Measurements from ENCODE around the gene MRPL2. TPM values are rescaled to one million over a fixed set of nuclear protein-coding genes. Genes with fewer than 3 reads are reported as not detected.
"Not testable (repeated sequence)": the region's sequence is repeated elsewhere in the genome, so short reads cannot be mapped to it uniquely, and the experiment has no call there.

MRPL2 gene
- total RNA-seq, 1 experiment from 2014 or later, result 125 TPM

DNA sequence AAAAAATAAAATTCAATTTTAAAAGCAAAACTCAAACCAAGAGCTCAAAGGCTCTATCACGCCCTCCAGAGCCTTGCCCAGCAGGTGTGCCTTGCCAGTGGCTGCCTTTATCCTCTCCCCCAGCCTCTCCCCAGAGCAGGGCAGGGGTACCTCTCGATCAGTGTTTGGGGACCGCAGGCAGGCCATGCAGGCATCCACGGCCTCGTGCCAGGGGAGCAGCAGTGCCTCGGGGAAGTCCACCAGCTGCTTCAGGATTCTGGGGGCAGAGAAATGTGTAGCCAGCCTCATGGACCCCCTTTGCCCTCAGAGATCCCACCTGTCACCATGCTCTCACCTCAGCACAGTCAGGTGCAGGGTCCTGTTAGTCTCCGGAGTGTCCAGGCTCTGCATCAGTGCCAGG, 11.2 kb downstream of the MRPL2 start:
- CTCF ChIA-PET, result interaction anchor here (0.6 kb wide), 1 partner anchor 15 kb away, joined by 3 read pairs; no protein-coding TSS in a partner anchor
- Mint-ChIP-seq H3K9me3 (ENCODE audit: low read depth, unreplicated experiment) (no peaks in the 10 kb centered on the region), H3K27ac (ENCODE audit: unreplicated experiment) (no peak overlapping the region), H3K4me1 (ENCODE audit: low read depth, unreplicated experiment) (peaks cover 10% of the 10 kb centered on the region), H3K36me3 (ENCODE audit: insufficient read depth, unreplicated experiment) (peaks cover 46% of the 10 kb centered on the region), H3K27me3 (ENCODE audit: unreplicated experiment) (no peaks in the 10 kb centered on the region), H3K4me3 (ENCODE audit: low read depth, unreplicated experiment) (no peak overlapping the region)
- TF ChIP-seq, protein P1, sequence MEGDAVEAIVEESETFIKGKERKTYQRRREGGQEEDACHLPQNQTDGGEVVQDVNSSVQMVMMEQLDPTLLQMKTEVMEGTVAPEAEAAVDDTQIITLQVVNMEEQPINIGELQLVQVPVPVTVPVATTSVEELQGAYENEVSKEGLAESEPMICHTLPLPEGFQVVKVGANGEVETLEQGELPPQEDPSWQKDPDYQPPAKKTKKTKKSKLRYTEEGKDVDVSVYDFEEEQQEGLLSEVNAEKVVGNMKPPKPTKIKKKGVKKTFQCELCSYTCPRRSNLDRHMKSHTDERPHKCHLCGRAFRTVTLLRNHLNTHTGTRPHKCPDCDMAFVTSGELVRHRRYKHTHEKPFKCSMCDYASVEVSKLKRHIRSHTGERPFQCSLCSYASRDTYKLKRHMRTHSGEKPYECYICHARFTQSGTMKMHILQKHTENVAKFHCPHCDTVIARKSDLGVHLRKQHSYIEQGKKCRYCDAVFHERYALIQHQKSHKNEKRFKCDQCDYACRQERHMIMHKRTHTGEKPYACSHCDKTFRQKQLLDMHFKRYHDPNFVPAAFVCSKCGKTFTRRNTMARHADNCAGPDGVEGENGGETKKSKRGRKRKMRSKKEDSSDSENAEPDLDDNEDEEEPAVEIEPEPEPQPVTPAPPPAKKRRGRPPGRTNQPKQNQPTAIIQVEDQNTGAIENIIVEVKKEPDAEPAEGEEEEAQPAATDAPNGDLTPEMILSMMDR (IDR thresholded peaks at IDR 0.05; ENCODE audit: unreplicated experiment), result no peak
- DNase-seq, result no peak
- no TSS peak for BruUV-seq (replicated peaks)
- intact Hi-C loops (cut with micrococcal nuclease; ENCODE audit: unreplicated experiment), result no loop called here

DNA sequence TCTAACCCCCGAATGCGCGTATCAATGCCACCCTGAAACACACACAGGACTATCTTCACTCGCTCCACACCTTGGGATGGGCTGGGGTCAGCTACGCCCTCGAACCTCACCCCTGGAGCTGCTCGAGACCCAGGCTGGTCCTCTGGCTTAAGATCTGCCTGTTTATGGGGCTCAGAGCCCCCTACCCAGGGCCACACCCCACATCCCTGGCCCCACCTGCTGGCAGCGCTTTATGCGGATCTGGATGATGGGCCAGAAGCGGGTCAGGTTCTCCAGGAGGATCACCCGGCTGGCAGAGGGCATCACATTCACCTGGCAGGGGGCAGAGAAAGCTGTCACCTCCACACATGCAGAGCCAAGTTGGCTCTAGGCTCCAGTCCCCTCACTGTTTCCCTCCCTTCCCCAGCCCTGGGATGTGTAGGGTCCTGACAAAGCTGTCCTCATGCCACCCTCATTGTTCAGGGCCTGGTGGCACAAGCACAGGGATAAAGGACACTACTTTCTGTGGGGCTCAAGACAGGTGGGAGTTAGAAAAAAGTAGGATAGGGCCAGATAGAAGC, 13.8 kb downstream of the MRPL2 start:
- Mint-ChIP-seq H3K36me3 (ENCODE audit: insufficient read depth, unreplicated experiment) (peaks cover 43% of the 10 kb centered on the region), H3K4me1 (ENCODE audit: low read depth, unreplicated experiment) (no peaks in the 10 kb centered on the region), H3K27me3 (ENCODE audit: unreplicated experiment) (no peaks in the 10 kb centered on the region), H3K27ac (ENCODE audit: unreplicated experiment) (no peak overlapping the region), H3K4me3 (ENCODE audit: low read depth, unreplicated experiment) (no peak overlapping the region), H3K9me3 (ENCODE audit: low read depth, unreplicated experiment) (no peaks in the 10 kb centered on the region)
- intact Hi-C loops (cut with micrococcal nuclease; ENCODE audit: unreplicated experiment), result no loop called here
- DNase-seq, result no peak
- TF ChIP-seq, protein P1 (IDR thresholded peaks at IDR 0.05; ENCODE audit: unreplicated experiment), result no peak
- CTCF ChIA-PET, result no interaction called here
- no TSS peak for BruUV-seq (replicated peaks)

DNA sequence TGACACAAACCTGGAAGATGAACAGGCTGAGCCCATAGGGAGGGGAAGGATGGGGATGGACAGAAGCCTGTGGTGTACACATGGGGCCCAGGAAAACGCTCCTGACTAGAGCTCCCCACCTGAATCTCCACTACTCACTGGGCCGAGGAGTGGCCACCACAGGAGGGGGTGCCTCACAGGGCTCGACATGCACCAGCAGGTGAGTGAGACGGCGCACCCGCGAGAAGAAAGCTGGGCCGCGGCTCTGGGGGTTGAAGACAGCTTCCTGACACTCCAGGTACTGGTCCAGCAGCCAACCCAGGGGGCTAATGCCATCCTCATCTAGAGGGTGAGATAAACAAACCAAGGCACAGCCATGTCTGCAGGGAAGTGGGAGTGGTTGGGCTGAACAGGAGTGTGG, 15.9 kb downstream of the MRPL2 start:
- CTCF ChIA-PET, result interaction anchor here (1.3 kb wide), 1 partner anchor 11 kb away, joined by 4 read pairs; the partner anchor contains the start of gene CUL7
- Mint-ChIP-seq H3K4me1 (ENCODE audit: low read depth, unreplicated experiment) (no peaks in the 10 kb centered on the region), H3K36me3 (ENCODE audit: insufficient read depth, unreplicated experiment) (peaks cover 46% of the 10 kb centered on the region), H3K27me3 (ENCODE audit: unreplicated experiment) (no peaks in the 10 kb centered on the region), H3K9me3 (ENCODE audit: low read depth, unreplicated experiment) (no peaks in the 10 kb centered on the region), H3K27ac (ENCODE audit: unreplicated experiment) (no peak overlapping the region), H3K4me3 (ENCODE audit: low read depth, unreplicated experiment) (no peak overlapping the region)
- no TSS peak for BruUV-seq (replicated peaks)
- TF ChIP-seq, protein P1 (IDR thresholded peaks at IDR 0.05; ENCODE audit: unreplicated experiment), result no peak
- intact Hi-C loops (cut with micrococcal nuclease; ENCODE audit: unreplicated experiment), result no loop called here
- DNase-seq, result no peak

DNA sequence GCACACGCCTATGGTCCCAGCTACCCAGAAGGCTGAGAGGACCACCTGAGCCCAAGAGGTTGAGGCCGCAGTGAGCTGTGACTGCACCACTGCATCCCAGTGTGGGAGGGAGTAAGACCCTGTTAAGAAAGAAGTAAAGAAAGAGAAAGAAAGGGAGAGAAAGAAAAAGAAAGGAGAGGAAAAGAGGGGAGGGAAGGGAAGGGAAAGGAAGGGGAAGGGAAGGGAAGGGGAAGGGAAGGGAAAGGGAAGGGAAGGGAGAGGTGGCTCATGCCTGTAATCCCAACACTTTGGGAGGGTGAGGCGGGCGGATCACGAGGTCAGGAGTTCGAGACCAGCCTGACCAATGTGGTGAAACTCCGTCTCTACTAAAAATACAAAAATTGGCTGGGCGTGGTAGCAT, 17.8 kb downstream of the MRPL2 start:
- intact Hi-C loops (cut with micrococcal nuclease; ENCODE audit: unreplicated experiment); H3K27me3 Mint-ChIP-seq (ENCODE audit: unreplicated experiment); H3K9me3 Mint-ChIP-seq (ENCODE audit: low read depth, unreplicated experiment); H3K4me3 Mint-ChIP-seq (ENCODE audit: low read depth, unreplicated experiment); H3K4me1 Mint-ChIP-seq (ENCODE audit: low read depth, unreplicated experiment); H3K27ac Mint-ChIP-seq (ENCODE audit: unreplicated experiment); DNase-seq; BruUV-seq (replicated peaks): not testable (repeated sequence)
- CTCF ChIA-PET, result interaction anchor here (0.7 kb wide), 1 partner anchor 77 kb away, joined by 6 read pairs; no protein-coding TSS in a partner anchor
- H3K36me3 Mint-ChIP-seq (ENCODE audit: insufficient read depth, unreplicated experiment), result peaks cover 51% of the 10 kb centered on the region

DNA sequence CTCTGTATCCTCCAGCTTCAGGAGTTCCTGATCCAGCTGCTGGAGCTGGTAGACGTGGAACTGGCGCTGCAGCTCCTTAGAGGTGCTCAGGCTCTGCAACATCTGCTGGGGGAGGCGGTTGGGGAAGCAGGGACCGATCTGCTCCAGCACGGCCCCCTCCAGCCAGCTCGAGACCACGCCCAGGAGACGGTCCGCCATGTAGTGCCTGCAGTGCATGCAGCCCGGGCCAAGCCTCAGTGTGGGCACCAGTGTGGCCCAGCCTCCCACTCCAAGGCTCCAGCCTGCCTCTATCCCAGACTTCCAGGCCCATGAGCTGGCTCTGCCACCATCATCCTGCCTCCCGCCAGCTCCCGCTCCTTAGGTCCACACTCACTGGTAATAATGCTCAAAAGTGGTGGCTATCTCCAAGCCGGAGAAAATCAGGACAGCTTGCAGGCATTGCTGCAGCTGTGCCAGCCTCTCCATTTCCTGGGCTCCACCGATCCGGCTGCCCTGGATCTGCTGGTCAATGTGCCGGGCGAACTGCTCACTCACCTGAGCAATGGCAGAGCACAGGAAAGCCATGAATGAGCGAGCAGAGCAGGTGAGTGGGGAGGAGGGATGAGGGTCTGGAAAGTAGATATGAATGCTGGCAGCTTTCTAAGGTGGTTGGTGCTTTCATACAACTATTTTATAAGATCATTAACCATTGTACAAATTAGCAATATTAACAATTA, 18.5 kb downstream of the MRPL2 start:
- H3K27me3 Mint-ChIP-seq (ENCODE audit: unreplicated experiment), result no peaks in the 10 kb centered on the region

More for the DNA sequence above, 18.5 kb downstream of the MRPL2 start:
- no peaks in the 10 kb centered on the region for H3K4me1 Mint-ChIP-seq (ENCODE audit: low read depth, unreplicated experiment)
- TF ChIP-seq, protein P1 (IDR thresholded peaks at IDR 0.05; ENCODE audit: unreplicated experiment), result no peak
- no peak overlapping the region for H3K4me3 Mint-ChIP-seq (ENCODE audit: low read depth, unreplicated experiment)
- no peaks in the 10 kb centered on the region for H3K9me3 Mint-ChIP-seq (ENCODE audit: low read depth, unreplicated experiment)
- BruUV-seq (replicated peaks), result no TSS peak
- DNase-seq, result no peak
- H3K36me3 Mint-ChIP-seq (ENCODE audit: insufficient read depth, unreplicated experiment), result peaks cover 48% of the 10 kb centered on the region
- intact Hi-C loops (cut with micrococcal nuclease; ENCODE audit: unreplicated experiment), result no loop called here
- H3K27ac Mint-ChIP-seq (ENCODE audit: unreplicated experiment), result no peak overlapping the region
- CTCF ChIA-PET, result no interaction called here
